ENCODE measurements around the gene HSD17B3. TPM values are rescaled to one million over a fixed set of nuclear protein-coding genes. Genes with fewer than 3 reads are reported as not detected.

HSD17B3 gene
- polyA plus RNA-seq, 1 of the 3 experiments (the other 2 are of a cell fraction): 0.51 TPM

GRCh38 chr9:96320749-96321280 is 18.8 kb upstream of the HSD17B3 start:
- no peaks in the 10 kb centered on the region for H3K9me3 ChIP-seq
- ChIA-PET POLR2A (no interaction called here), CTCF (interaction anchor here (1.8 to 1.9 kb wide), 2 partner anchors 88 to 346 kb away, joined by 6 to 7 read pairs; no protein-coding TSS in a partner anchor)
- no peak overlapping the region for H3K4me3 ChIP-seq (ENCODE audit: low read depth in 2 of 2, low read length in 1 of 2)
- no peaks in the 10 kb centered on the region for H3K27me3 ChIP-seq (ENCODE audit: insufficient read depth)
- H3K79me2 ChIP-seq (ENCODE audit: insufficient read depth): no peaks in the 10 kb centered on the region
- no peak overlapping the region for H3K4me2 ChIP-seq
- H3K27ac ChIP-seq (ENCODE audit: low read depth in 2 of 2, low read length in 1 of 2): no peak overlapping the region
- H3F3A ChIP-seq (replicated peaks; ENCODE audit: insufficient read depth): no peaks in the 10 kb centered on the region
- no peaks in the 10 kb centered on the region for H3K9me2 ChIP-seq
- no peak overlapping the region for H2AFZ ChIP-seq (ENCODE audit: low read depth)
- DNase-seq: no peak
- H3K36me3 ChIP-seq (replicated peaks in 1 of 2; ENCODE audit: control insufficient read depth in 1 of 2, insufficient read depth in 2 of 2, low read length in 1 of 2): peaks cover 0 to 5% of the 10 kb centered on the region in 2 experiments
- TF ChIP-seq POLR2AphosphoS5 (IDR thresholded peaks at IDR 0.05; ENCODE audit: low read depth, low read length) (no peak), JUND (IDR thresholded peaks at IDR 0.05) (no peak), NRF1 (IDR thresholded peaks at IDR 0.05; ENCODE audit: low read depth, low read length) (no peak), TAF1 (IDR thresholded peaks at IDR 0.05; ENCODE audit: borderline replicate concordance, low read depth, low read length) (no peak), IRF3 (IDR thresholded peaks at IDR 0.05; ENCODE audit: low read depth, low read length) (no peak), RAD21 (IDR thresholded peaks at IDR 0.05; ENCODE audit: low read length) (no peak), GABPA (IDR thresholded peaks at IDR 0.05; ENCODE audit: low read depth) (no peak), ELF1 (IDR thresholded peaks at IDR 0.05) (no peak), FOXJ3 (CRISPR knock-in tag; IDR thresholded peaks at IDR 0.05) (no peak), RCOR1 (IDR thresholded peaks at IDR 0.05; ENCODE audit: low read length) (no peak), MEF2A (IDR thresholded peaks at IDR 0.05; ENCODE audit: borderline replicate concordance, low read depth) (no peak), CTCF (IDR thresholded peaks at IDR 0.05) (no peak), REST (IDR thresholded peaks at IDR 0.05; ENCODE audit: low read depth, low read length) (no peak), TEAD4 (IDR thresholded peaks at IDR 0.05; ENCODE audit: borderline replicate concordance, insufficient read depth) (no peak), RFX5 (IDR thresholded peaks at IDR 0.05; ENCODE audit: low read length) (no peak), EZH2phosphoT487 (IDR thresholded peaks at IDR 0.05; ENCODE audit: borderline replicate concordance, low read depth) (no peak)
- H3K9ac ChIP-seq: no peak overlapping the region
- WGBS (ENCODE audit: low lambda C conversion rate): 91% methylated on average over 8 of the region's 8 CpGs
- H4K20me1 ChIP-seq (ENCODE audit: insufficient read depth): no peaks in the 10 kb centered on the region
- H3K4me1 ChIP-seq (ENCODE audit: control insufficient read depth in 1 of 2, insufficient read depth in 2 of 2, low read depth in 1 of 2, low read length in 1 of 2): no peaks in the 10 kb centered on the region

All from SK-N-SH (cell line).